IPS-15b (cell line): ENCODE data around the gene EQTN.

Experiments used
- H3K27me3 ChIP-seq: one replicate; pipeline ENCODE4 v1.6.1; 2013; ENCODE audit warnings: low read length; ENCODE audit not compliant: control insufficient read depth, insufficient read depth
- H3K36me3 ChIP-seq: one replicate; pipeline ENCODE4 v1.6.1; 2013; ENCODE audit warnings: low read length; ENCODE audit not compliant: control insufficient read depth, insufficient read depth
- H3K4me1 ChIP-seq: one replicate; pipeline ENCODE4 v1.6.1; 2013; ENCODE audit warnings: mild to moderate bottlenecking, low read length; ENCODE audit not compliant: control insufficient read depth, insufficient read depth
- H3K4me3 ChIP-seq: one replicate; pipeline ENCODE4 v1.5.1; 2013; ENCODE audit warnings: low read depth, low read length
- H3K9ac ChIP-seq: one replicate; pipeline ENCODE4 v1.6.1; 2013; ENCODE audit warnings: low read depth, mild to moderate bottlenecking, low read length
- H3K9me3 ChIP-seq: one replicate; pipeline ENCODE4 v1.6.1; 2013; ENCODE audit warnings: mild to moderate bottlenecking, low read length; ENCODE audit not compliant: control insufficient read depth, insufficient read depth

Gene EQTN

DNA sequence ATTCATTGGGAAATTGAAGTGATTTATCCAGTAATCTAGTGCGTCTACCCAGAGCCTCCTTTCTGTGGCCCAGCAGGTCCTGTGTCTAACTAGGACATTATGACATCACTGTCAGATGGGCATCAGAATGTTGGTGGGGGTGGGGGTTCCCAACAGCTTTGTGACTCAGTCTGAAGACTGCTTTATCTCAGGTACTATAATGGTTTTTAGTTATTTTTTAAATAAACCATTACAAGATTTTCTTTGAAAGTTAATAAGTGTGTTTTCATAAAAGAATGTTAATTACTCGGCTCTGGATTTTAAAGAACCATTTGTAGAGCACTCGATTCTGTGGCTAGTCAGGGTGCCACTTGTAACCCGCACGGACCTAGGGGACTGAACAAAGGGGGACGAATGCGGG is at the start of gene EQTN:
EQTN (minus strand) TSS at position 101 of the 400 bp plus-strand sequence; CDS start at position 6, 95 bp downstream.
- Histone ChIP-seq H3K4me3 (no peak within 1 kb of the TSS), H3K27me3 (no peaks in the 10 kb centered on the region), H3K9me3 (no peaks in the 10 kb centered on the region)

DNA sequence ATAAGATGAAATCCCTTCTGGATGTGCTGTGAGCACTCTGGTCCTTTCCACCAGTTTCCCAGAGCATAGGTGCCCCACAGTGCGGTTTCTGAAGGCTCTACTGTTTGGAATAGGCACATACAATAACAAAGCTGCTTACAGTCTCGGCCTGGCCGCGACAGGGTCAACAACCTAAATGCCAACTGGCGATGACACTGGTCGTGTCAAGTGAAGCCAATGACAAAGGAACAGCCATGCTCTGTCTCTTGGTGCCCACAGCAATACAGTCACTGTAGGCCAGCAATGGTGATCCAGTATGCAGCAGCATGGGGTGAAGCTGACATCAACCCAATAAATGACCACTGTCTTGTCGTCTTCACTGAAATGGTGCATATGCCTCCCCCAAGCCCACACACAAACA is 47.8 kb upstream of the EQTN start:
- H3K4me1 ChIP-seq = peaks cover 6% of the 10 kb centered on the region
- H3K4me3 ChIP-seq = no peak overlapping the region
- no peak overlapping the region for H3K9ac ChIP-seq
- no peaks in the 10 kb centered on the region for H3K36me3 ChIP-seq
- no peaks in the 10 kb centered on the region for H3K9me3 ChIP-seq
- H3K27me3 ChIP-seq = no peaks in the 10 kb centered on the region

More for the DNA sequence above, at the start of gene EQTN:
- Histone ChIP-seq H3K4me1 (no peaks in the 10 kb centered on the region), H3K36me3 (no peaks in the 10 kb centered on the region), H3K9ac (no peak within 1 kb of the TSS)

DNA sequence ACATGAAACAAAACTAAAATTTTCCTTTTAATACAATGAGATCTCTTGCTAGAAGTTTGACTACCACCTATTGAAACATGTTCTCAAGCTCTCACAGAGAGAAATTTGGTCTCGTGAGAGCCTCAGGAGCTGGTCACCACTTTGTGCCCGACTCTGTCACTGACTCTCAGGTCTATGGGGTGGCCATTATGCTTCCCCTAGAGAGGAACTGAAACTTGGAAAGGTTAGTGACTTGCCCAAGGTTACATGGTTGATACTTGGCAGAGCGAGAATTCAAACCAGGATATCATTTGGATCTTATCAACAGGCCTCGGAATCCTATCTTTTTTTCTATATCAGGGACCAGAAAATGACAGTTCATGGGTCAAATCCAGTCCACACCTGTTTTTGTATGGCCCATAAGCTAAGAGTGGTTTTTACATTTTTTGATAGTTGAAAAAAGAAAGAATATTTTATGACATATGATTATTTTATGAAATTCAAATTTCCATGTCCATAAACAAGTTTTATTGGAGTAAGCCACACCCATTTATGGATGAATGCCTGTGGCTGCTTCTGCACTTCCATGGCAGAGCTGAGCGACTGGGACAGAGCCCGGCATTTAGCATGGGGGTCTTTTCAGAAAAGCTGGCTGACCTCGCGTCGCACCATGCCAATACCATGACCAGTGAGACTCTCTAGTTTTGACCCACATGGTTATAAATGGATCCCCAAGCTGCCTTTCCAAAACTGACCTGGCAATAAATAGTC is 44.8 kb upstream of the EQTN start:
- Histone ChIP-seq H3K4me3 (no peak overlapping the region), H3K9me3 (no peaks in the 10 kb centered on the region), H3K9ac (no peak overlapping the region), H3K4me1 (peaks cover under 1% of the 10 kb centered on the region), H3K36me3 (no peaks in the 10 kb centered on the region), H3K27me3 (no peaks in the 10 kb centered on the region)

DNA sequence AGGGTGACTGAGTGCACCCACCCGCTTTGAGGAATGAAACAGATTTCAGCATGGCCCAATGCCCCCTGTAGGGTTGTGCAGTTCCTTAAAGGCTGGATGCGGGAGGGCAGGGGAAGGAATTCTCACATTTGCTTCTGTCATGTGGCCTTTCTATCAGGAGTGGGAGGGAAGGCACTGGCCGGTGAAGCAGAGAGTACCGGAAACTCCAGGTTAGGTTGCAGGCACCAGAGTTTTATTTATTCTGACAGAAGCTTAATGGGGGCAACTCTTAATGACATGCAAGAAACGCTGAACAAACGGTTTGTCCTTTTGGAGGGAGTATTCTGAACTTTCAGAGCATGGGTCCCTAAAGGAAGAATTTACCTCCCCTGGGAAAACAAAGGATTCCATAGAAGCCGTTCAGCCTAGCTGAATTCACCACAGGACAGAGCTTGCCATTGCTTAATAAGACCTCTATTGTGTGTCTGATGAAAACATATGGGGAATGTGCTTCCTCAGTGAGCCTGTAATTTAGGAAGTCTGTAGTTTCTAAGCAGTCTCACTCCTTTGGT is 44.1 kb upstream of the EQTN start:
- peaks cover 6% of the 10 kb centered on the region for H3K4me1 ChIP-seq
- H3K4me3 ChIP-seq = no peak overlapping the region
- no peaks in the 10 kb centered on the region for H3K36me3 ChIP-seq
- no peaks in the 10 kb centered on the region for H3K9me3 ChIP-seq
- no peaks in the 10 kb centered on the region for H3K27me3 ChIP-seq
- no peak overlapping the region for H3K9ac ChIP-seq

DNA sequence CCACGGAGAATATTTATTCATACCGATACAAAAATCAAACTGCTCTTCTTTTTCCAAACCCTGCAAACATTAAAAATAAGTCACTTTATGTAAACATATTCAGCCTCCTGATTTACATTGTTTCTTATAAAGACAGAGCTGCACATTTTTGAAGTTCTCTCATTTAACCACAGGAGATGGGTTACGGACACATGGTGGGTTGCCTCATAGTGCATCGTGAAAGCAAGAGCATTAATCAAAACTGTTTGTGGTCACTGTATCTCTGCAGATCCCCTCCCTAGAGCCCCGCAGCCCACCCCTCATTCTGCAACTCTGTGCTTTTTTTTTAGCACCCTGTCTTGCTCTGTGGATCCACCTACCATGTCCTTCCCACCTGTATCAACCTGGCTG is 43.3 kb upstream of the EQTN start:
- H3K4me1 ChIP-seq = peaks cover 6% of the 10 kb centered on the region
- H3K9me3 ChIP-seq = no peaks in the 10 kb centered on the region
- no peaks in the 10 kb centered on the region for H3K36me3 ChIP-seq
- H3K4me3 ChIP-seq = no peak overlapping the region
- H3K27me3 ChIP-seq = no peaks in the 10 kb centered on the region
- no peak overlapping the region for H3K9ac ChIP-seq

DNA sequence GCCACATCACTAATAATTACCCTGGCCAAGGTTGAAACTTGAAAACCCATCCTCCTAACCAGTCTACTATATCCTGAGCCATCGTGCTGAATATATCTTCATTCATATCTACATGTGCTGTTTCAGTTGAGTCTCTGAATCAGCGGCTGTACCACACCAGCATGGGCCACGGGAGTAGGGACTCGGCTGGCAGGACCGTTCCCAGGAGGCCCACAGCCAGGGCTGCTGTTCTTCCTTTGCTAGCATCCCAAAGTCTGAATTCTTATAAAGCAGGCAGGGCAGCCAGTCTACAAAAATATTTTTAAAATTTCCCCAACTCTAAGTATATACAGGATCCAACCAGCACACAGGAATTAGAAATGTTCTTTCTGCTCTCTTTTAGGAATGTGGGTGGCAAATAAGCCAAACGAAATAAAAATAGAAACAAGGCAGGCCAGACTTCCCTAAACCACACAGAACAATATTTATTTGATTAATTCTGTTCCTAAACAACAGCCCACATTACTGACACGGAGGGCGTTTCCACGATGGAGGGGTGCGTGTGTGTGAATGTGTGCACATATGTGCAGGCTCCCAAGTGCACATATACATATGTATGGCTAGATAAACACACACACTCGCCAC is 42.8 kb upstream of the EQTN start:
- Histone ChIP-seq H3K4me1 (peaks cover 6% of the 10 kb centered on the region), H3K9me3 (no peaks in the 10 kb centered on the region), H3K4me3 (no peak overlapping the region), H3K27me3 (no peaks in the 10 kb centered on the region), H3K9ac (no peak overlapping the region), H3K36me3 (no peaks in the 10 kb centered on the region)

DNA sequence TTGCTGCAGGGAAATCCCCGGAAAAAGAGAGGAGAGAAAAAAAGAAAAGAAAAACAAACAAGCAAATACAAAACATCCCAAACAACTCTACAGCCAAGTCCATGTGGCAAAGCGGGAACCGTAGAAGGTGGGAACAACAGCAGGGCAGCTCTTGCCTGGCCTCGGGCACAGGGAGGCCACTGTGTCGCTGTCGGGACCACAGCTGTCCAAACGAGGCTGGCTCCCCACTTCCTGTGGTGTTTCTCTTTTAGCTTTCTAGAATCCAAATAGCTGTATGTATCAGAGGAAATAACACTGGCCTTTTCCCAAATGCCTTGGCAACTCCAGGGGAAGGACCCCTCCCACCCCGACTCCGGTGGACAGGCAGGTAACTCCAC is 41.6 kb upstream of the EQTN start:
- Histone ChIP-seq H3K9me3 (no peaks in the 10 kb centered on the region), H3K36me3 (no peaks in the 10 kb centered on the region), H3K27me3 (no peaks in the 10 kb centered on the region), H3K9ac (no peak overlapping the region), H3K4me1 (peaks cover 12% of the 10 kb centered on the region), H3K4me3 (no peak overlapping the region)

DNA sequence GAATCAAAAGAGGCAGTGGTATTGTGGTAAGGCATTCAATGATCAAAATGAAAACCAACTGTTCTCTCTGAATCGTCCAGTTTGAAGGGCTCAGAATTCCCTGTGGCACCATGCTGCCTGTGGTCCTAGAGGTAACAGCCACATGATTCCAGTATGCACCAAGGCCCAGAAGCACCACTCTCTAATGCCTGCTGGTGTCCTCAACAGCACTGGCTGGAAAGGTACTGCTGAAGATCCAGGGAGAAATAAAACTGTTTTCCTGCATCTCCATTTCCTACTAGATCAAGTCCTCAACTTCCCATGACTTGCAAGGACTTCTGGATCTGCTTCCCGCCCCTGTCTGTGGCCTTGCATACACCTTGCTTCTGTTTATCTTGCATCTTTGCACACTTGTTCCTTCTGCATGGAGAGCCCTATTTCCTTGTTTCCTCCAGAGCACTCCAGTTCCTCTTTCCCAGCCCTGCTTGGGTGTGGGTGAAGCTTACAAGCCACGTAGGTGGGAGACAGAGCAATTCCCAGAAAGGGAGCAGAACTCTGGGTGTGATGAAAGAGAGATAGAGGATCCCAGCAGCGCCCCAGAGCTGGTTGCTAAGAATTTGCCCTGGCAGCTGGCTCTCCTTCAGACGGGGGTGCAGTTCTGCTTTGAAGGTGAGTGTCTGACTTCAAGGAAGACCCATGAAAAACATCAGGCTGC is 41.0 kb upstream of the EQTN start:
- Histone ChIP-seq H3K27me3 (no peaks in the 10 kb centered on the region), H3K9ac (no peak overlapping the region), H3K4me3 (no peak overlapping the region), H3K36me3 (no peaks in the 10 kb centered on the region), H3K9me3 (no peaks in the 10 kb centered on the region), H3K4me1 (peaks cover 14% of the 10 kb centered on the region)

DNA sequence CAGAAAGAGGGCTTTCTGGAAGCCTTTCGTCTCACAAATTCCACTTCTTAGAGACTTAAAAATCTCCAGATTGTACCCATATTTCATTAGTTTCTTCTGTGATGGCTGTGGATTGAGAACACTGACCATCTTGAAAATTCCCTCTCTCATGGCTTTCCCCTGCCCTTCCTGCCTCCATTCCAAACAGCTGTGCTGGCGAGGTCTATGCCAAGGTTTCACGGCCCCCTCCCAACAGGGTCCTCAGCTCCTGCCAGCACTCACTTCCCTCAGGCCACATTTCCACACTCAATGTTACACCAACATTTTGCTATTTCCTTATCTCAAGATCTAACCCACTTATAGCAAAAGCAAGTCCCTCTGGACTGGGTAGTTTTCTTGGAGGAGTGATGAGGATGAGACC is 40.3 kb upstream of the EQTN start:
- H3K27me3 ChIP-seq = no peaks in the 10 kb centered on the region
- no peaks in the 10 kb centered on the region for H3K9me3 ChIP-seq
- no peak overlapping the region for H3K4me3 ChIP-seq
- no peaks in the 10 kb centered on the region for H3K36me3 ChIP-seq
- H3K9ac ChIP-seq = no peak overlapping the region
- H3K4me1 ChIP-seq = peaks cover 15% of the 10 kb centered on the region

DNA sequence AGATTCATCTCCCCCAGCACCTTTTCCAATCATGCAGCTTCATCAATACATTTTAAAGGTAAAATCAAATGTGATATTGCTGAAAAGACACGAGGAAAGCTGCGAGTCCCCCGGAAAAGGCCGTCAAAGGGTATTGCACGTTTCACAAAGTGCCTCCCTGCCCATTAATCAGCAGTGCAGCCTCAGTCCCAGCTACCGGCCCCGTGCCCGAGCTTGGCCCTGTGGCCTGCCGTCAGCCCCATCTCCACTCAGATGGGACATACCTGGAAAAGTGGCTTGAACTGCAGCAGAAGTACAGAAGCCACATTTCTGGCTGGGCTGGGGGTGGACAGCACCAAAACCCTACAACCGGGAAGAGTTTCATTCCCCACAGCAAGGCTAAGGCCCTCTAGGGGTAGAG is 39.9 kb upstream of the EQTN start:
- Histone ChIP-seq H3K36me3 (no peaks in the 10 kb centered on the region), H3K4me3 (no peak overlapping the region), H3K4me1 (peaks cover 15% of the 10 kb centered on the region), H3K9ac (no peak overlapping the region), H3K9me3 (no peaks in the 10 kb centered on the region), H3K27me3 (no peaks in the 10 kb centered on the region)

DNA sequence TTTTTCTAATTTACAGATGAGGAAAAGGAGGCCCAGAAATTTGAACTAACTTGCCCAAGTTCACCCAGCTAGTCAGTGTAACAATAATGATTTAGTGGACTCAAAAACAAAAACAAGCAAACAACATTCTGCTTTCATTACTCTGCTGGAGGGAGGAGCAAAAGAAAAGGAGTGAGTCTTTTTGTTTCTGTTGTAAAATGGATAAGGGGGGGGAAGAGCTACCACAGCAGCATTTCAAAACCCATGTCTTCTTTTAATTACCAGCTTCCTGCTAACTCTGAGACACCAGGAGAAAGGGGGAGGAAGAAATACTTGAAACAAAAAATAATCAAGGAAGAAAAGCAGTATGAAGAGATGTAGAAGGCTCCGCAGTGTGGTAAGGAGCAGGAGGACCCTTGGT is 39.2 kb upstream of the EQTN start:
- Histone ChIP-seq H3K9ac (no peak overlapping the region), H3K4me1 (peaks cover 15% of the 10 kb centered on the region), H3K36me3 (no peaks in the 10 kb centered on the region), H3K4me3 (no peak overlapping the region), H3K27me3 (no peaks in the 10 kb centered on the region), H3K9me3 (no peaks in the 10 kb centered on the region)

DNA sequence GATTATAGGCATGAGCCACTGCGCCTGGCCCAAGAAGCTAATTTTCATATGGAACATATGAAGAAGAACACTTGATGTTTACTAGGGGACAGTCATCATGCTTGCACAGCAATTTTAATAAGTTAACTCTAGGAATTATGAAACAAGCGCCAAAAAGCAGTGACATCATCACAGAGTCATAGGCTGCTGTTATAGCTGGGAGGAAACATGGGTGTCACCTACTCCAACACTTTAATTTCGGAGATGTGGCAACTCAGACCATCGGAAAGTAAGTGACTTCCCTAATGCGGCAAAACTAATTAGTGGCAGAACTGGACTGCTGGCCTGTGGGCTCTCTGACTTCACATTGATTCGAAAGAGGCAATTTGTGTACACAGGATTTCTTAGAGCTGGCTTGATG is 38.1 kb upstream of the EQTN start:
- Histone ChIP-seq H3K36me3 (no peaks in the 10 kb centered on the region), H3K4me3 (no peak overlapping the region), H3K9ac (no peak overlapping the region), H3K4me1 (peaks cover 15% of the 10 kb centered on the region), H3K27me3 (no peaks in the 10 kb centered on the region), H3K9me3 (no peaks in the 10 kb centered on the region)
